Tibial nerve (tissue), 4 donors: ENCODE data around the gene CACNA2D2. TPM values are rescaled to one million over a fixed set of nuclear protein-coding genes. Genes with fewer than 3 reads are reported as not detected.

Experiments used
- DNase-seq, 2 donors: peaks; one replicate each; pipeline ENCODE4 v3.0.0-alpha.2; 2019; ENCODE audit warnings: low spot score in 2 of 2
- H3K27ac ChIP-seq, 4 donors: fragments of 200-600 bp; sonication (generic) in 3 of 4; one replicate each; pipeline ENCODE4 v1.5.1; 2017 to 2019; ENCODE audit warnings: mild to moderate bottlenecking in 1 of 4
- H3K27me3 ChIP-seq, 2 donors: fragments of 200-600 bp; sonication (generic) in 1 of 2; one replicate each; pipeline versions ENCODE4 v1.5.1 to v1.6.0; 2017 to 2019
- H3K36me3 ChIP-seq, 3 donors: fragments of 200-600 bp; sonication (generic); one replicate each; pipeline ENCODE4 v1.5.1; 2018 to 2019
- H3K4me1 ChIP-seq, 4 donors: fragments of 200-600 bp; sonication (generic) in 3 of 4; one replicate each; pipeline ENCODE4 v1.5.1; 2017 to 2019
- H3K4me3 ChIP-seq, 4 donors: fragments of 200-600 bp; sonication (generic) in 3 of 4; one replicate each; pipeline ENCODE4 v1.5.1; 2017 to 2019; ENCODE audit warnings: mild to moderate bottlenecking in 1 of 4, moderate library complexity in 1 of 4
- H3K9me3 ChIP-seq, 4 donors: fragments of 200-600 bp; sonication (generic) in 3 of 4; one replicate each; pipeline ENCODE4 v1.5.1; 2017 to 2019
- EP300 ChIP-seq, 2 donors: sonication (generic); formaldehyde crosslinking; IDR thresholded peaks; one replicate each; pipeline ENCODE4 v1.6.1; 2017; ENCODE audit warnings: antibody characterized with exemption in 2 of 2, mild to moderate bottlenecking in 1 of 2
- POLR2A ChIP-seq, 2 donors: fragments of 450-650 bp; IDR thresholded peaks; one replicate each; pipeline ENCODE4 v1.6.1; 2017; ENCODE audit warnings: antibody characterized with exemption in 2 of 2, mild to moderate bottlenecking in 2 of 2, moderate library complexity in 2 of 2
- WGBS, 2 donors: methylation state at CpG; one replicate each; pipeline ENCODE4 v1.1.5; 2018; 5-methylcytosine and 5-hydroxymethylcytosine counted together
- total RNA-seq, 4 donors: library from RNA; depleted of rRNA; stranded (reverse); fragments of >200 nt; gene quantifications; one replicate each; pipeline ENCODE4 v1.1.0, GENCODE V29; 2016
- TF ChIP-seq, protein P1 (sequence below), 5 experiments: fragments of 200-600 bp in 3 of 5; fragments of 450-650 bp in 2 of 5; sonication (generic) in 3 of 5; IDR thresholded peaks; one replicate each; pipeline ENCODE4 v1.5.1; 2016 to 2019; ENCODE audit warnings: antibody characterized with exemption in 5 of 5, mild to moderate bottlenecking in 3 of 5, moderate library complexity in 2 of 5

CACNA2D2 gene
- total RNA-seq, 4 donors from 2014 or later, result 0.84 to 2.0 (median 1.2) TPM

DNA sequence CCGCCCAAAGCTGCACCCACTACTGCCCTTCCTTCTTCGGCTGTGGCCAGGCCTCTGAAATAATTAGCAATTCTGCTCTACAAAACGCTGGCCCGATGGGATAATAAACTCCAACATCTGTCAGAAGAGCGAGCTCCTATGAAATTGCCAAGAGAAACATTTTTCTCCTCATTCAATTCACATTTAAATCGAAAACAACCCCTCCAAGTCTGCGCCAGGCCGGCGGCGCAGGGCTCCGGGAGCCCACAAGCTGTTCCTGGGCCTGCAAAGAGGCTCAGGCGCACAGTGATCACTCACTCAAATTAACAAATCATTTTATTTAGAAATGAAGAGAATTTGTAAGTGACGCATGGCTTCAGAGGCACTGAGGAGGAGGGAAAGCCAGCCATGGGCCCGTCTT lies 88.8 kb downstream of the CACNA2D2 start:
- 68 to 76% methylated on average over 14 of the region's 14 CpGs for WGBS, 2 donors
- H3K36me3 ChIP-seq, result no peaks in the 10 kb centered on the region
- no peak overlapping the region for H3K27ac ChIP-seq
- H3K4me1 ChIP-seq, result no peaks in the 10 kb centered on the region
- no peak for DNase-seq
- H3K4me3 ChIP-seq, result no peak overlapping the region
- TF ChIP-seq, protein P1, sequence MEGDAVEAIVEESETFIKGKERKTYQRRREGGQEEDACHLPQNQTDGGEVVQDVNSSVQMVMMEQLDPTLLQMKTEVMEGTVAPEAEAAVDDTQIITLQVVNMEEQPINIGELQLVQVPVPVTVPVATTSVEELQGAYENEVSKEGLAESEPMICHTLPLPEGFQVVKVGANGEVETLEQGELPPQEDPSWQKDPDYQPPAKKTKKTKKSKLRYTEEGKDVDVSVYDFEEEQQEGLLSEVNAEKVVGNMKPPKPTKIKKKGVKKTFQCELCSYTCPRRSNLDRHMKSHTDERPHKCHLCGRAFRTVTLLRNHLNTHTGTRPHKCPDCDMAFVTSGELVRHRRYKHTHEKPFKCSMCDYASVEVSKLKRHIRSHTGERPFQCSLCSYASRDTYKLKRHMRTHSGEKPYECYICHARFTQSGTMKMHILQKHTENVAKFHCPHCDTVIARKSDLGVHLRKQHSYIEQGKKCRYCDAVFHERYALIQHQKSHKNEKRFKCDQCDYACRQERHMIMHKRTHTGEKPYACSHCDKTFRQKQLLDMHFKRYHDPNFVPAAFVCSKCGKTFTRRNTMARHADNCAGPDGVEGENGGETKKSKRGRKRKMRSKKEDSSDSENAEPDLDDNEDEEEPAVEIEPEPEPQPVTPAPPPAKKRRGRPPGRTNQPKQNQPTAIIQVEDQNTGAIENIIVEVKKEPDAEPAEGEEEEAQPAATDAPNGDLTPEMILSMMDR (IDR thresholded peaks at IDR 0.05), result no peak
- TF ChIP-seq POLR2A (IDR thresholded peaks at IDR 0.05) (no peak), EP300 (IDR thresholded peaks at IDR 0.05) (no peak)
- H3K27me3 ChIP-seq, result no peaks in the 10 kb centered on the region
- H3K9me3 ChIP-seq, result no peaks in the 10 kb centered on the region

DNA sequence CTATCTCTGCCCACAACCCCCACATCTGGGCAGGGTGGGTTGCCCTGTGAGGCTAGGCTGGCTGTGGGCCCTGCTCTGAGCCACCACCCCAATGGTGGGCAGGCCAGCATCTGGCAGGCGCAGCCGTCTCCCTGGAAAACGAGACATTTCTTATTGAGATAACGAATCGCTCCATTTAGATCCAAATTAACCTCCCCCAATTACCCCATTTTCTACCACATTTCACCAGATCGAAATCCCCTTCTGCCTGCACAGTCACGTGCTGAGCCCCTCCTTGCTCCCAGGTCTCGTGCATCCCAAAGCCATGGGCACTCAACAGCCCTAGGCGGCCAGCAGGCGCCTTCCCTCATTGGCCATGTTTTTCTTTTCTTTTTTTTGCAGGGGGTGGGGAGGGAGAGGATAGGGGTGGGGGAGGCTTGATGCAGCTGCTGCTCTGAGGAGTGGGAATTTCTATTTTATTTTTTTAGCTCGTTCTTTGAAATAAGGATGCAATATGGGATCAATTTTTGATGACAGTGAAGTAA lies 91.1 kb downstream of the CACNA2D2 start:
- Histone ChIP-seq H3K27ac (no peak overlapping the region), H3K36me3 (no peaks in the 10 kb centered on the region), H3K9me3 (no peaks in the 10 kb centered on the region), H3K27me3 (no peaks in the 10 kb centered on the region), H3K4me1 (no peaks in the 10 kb centered on the region), H3K4me3 (no peak overlapping the region)
- TF ChIP-seq, protein P1 (IDR thresholded peaks at IDR 0.05), result no peak
- no peak for TF ChIP-seq POLR2A (IDR thresholded peaks at IDR 0.05)
- TF ChIP-seq EP300 (IDR thresholded peaks at IDR 0.05), result no peak
- DNase-seq, result no peak
- WGBS, 2 donors, result 70 to 82% methylated on average over 11 of the region's 11 CpGs

DNA sequence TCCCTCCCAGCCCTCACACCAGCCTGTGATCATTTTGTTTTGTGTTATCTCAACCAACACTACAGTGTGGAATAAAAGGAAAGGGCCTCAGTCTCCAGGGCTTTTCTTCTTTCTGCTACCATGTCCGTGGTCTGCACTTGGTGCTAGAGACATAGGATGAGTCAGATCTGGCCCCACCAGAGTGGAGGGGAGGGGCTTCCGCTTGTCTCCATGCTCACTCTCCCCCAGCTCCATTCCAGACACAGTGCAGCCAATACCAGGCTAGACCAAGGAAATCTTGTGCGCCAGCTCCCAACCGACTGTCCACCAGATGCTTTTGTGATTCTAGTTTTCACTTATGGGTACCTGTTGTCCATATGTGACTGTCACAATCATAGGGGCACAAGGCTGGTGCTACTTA lies 92.2 kb downstream of the CACNA2D2 start:
- 75 to 78% methylated on average over 4 of the region's 4 CpGs for WGBS, 2 donors

DNA sequence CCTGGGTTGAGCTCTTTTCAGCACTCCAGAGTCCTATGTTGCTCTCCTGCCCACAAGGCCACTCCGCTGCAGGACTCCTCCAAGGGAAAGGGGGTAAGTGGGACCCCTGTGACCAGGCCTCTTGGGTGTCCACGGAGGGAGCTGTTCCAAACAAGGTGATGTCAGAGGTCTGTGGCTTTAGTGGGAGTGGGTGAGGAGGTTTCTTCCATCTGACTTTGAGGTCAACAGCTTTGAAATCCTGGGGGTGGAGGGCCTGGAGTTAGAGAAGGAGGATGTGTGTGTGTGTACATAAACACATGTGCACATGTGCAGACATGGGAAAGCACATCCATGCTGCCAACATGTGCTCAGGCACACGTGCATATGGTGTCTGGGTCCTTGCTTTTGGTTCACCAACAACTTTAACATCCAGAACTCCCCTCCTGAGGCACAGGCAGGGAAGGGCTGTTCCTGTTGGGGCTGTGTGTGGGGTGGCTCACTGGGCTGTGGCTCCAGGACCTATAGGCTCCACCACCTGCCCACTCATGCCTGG lies 92.8 kb downstream of the CACNA2D2 start:
- Histone ChIP-seq H3K4me3 (no peak overlapping the region), H3K9me3 (no peaks in the 10 kb centered on the region), H3K27ac (no peak overlapping the region), H3K27me3 (no peaks in the 10 kb centered on the region), H3K4me1 (no peaks in the 10 kb centered on the region), H3K36me3 (no peaks in the 10 kb centered on the region)
- WGBS, 2 donors, result 70% methylated on average over 3 of the region's 3 CpGs; no CpG with 5 or more reads in 1 of the 2 donors
- no peak for DNase-seq
- TF ChIP-seq, protein P1 (IDR thresholded peaks at IDR 0.05), result no peak
- TF ChIP-seq POLR2A (IDR thresholded peaks at IDR 0.05), result no peak
- no peak for TF ChIP-seq EP300 (IDR thresholded peaks at IDR 0.05)

More for the DNA sequence above, 92.2 kb downstream of the CACNA2D2 start:
- H3K27me3 ChIP-seq, result no peaks in the 10 kb centered on the region
- no peak for DNase-seq
- no peak overlapping the region for H3K4me3 ChIP-seq
- no peaks in the 10 kb centered on the region for H3K36me3 ChIP-seq
- no peaks in the 10 kb centered on the region for H3K4me1 ChIP-seq
- H3K9me3 ChIP-seq, result no peaks in the 10 kb centered on the region
- TF ChIP-seq EP300 (IDR thresholded peaks at IDR 0.05), result no peak
- TF ChIP-seq POLR2A (IDR thresholded peaks at IDR 0.05), result no peak
- TF ChIP-seq, protein P1 (IDR thresholded peaks at IDR 0.05), result no peak
- H3K27ac ChIP-seq, result no peak overlapping the region

DNA sequence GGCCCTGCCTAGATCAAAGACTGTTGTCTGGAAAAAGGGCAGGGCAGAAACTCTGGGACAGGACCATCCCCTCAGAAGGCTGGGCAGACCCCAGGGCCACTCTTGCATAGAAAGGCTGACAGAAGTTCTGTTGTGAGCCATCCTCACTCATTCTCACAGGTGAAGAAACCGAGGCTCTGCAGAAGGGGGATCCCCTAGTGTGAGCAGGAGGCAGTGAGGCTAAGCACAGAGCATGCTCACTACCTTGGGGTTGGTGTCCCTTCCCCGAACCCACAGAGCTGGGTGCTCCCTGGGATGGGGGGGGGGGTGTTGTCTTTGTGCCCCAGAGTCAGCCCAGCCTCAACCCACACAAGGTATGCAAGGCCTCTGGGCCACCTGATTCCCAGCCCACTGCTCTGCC lies 93.2 kb downstream of the CACNA2D2 start:
- no peaks in the 10 kb centered on the region for H3K9me3 ChIP-seq
- no peak overlapping the region for H3K4me3 ChIP-seq
- H3K4me1 ChIP-seq, result no peaks in the 10 kb centered on the region
- DNase-seq, result no peak
- H3K36me3 ChIP-seq, result no peaks in the 10 kb centered on the region
- no peaks in the 10 kb centered on the region for H3K27me3 ChIP-seq
- TF ChIP-seq, protein P1 (IDR thresholded peaks at IDR 0.05), result no peak
- TF ChIP-seq EP300 (IDR thresholded peaks at IDR 0.05) (no peak), POLR2A (IDR thresholded peaks at IDR 0.05) (no peak)
- 43 to 75% methylated on average over 2 of the region's 2 CpGs for WGBS, 2 donors
- H3K27ac ChIP-seq, result no peak overlapping the region
